IPS-11a (cell line): Measurements from ENCODE around the gene ZNF280B.
"Not testable (repeated sequence)": the region's sequence is repeated elsewhere in the genome, so short reads cannot be mapped to it uniquely, and the experiment has no call there.

Source experiments
- H3K4me3 ChIP-seq: one replicate; pipeline ENCODE4 v1.5.1; 2013; ENCODE audit warnings: low read depth, low read length, control low read depth

The ZNF280B gene

DNA sequence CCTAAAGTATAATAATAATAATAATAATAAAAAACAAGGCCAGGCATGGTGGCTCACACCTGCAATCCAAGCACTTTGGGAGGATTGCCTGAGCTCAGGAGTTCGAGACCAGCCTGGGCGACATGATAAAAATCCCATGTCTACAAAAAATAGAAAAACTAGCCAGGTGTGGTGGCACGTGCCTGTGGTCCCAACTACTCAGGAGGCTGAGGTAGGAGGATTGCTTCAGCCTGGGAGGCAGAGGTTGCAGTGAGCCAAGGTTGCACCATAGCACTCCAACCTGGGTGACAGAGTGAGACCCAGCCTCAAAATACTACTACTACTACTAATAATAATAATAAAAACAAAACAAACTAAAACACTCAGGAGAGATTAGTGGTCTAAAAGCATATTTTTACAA is 27.1 kb upstream of the ZNF280B start:
- H3K4me3 ChIP-seq = no peak overlapping the region

DNA sequence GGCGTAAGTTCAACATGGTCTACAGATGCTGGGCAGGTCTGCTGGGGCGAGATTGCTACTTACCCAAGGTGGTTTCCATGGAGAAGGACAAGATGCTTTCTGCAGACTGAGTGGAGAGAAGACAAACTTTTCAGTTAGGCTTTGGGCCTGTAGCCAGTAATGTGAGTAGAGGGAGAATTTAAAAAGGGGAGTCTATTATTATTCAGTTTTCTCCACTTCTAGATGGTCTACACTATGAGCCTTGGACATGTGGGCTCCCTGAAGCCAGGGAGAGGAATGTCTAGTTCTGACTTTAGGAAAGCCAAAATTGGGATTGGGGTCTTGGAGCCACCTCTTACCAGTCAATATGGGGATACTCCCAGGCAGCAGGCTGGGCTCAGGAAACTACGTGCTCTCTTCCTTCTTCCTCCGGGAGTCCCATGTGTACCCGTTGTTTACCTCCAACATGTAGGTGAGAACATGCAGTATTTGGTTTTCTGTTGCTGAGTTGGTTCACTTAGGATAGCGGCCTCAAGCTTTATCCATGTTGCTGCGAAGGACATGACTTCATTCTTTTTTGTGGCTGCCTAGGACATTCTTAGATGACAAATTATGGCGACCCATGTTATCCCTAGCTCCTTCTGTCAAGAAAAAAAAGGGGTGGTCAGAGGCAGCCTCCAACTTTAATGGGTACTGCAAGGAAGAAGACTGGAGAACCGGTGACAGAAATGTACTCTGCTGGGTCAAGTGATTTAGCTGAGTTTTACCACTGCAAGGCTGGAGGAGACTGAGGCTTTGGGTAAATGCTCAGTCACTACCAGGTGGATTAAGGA is 26.3 kb upstream of the ZNF280B start:
- no peak overlapping the region for H3K4me3 ChIP-seq

DNA sequence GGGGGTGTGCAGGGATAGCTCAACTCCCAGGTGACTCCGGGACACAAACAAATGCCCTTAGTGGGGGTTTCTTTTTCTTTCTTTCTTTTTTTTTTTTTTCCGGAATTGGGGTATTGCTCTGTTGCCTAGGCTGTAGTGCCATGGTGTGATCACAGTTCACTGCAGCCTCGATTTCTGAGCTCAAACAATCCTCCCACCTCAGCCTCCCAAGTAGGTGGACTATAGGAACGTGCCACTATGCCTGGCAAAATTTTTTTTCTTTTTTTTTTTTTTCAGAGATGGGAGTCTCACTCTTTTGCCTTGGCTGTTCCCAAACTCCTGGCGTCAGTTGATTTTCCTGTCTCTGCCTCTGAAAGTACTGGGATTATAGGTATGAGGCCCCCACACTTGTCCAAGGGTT is 25.3 kb upstream of the ZNF280B start:
- H3K4me3 ChIP-seq = no peak overlapping the region

DNA sequence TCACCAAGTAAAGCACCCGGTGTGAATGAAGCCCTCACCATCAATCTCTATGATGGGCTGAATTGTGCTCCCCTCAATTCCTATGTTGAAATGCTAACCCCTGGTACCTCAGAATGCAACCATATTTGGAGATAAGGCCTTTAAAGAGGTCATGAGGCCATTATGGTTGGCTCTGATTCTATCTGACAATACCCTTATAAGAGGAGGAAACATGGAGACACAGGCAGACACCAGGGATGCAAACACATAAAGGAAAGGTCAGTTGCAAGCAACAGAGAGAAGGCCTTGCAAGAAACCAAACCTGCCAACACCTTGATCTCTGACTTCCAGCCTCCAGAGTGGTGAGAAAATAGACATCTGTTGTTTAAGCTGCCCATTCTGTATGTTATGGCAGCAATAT is 24.9 kb upstream of the ZNF280B start:
- no peak overlapping the region for H3K4me3 ChIP-seq

DNA sequence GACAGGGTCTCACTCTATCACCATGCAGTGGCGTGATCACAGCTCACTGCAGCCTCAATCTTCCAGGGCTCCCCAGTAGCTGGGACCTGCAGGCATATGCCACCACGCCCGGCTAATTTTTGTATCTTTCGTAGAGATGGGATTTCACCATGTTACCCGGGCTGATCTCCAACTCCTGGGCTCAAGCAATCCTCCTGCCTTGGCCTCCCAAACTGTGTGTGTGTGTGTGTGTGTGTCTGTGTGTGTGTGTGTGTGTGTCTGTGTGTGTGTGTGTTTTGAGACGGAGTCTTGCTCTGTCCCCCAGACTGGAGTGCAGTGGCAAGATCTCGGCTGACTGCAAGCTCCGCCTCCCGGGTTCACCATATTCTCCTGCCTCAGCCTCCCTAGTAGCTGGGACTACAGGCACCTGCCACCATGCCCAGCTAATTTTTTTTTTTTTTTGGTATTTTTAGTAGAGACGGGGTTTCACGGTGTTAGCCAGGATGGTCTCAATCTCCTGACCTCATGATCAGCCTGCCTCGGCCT is 24.1 kb upstream of the ZNF280B start:
- H3K4me3 ChIP-seq = not testable (repeated sequence)

DNA sequence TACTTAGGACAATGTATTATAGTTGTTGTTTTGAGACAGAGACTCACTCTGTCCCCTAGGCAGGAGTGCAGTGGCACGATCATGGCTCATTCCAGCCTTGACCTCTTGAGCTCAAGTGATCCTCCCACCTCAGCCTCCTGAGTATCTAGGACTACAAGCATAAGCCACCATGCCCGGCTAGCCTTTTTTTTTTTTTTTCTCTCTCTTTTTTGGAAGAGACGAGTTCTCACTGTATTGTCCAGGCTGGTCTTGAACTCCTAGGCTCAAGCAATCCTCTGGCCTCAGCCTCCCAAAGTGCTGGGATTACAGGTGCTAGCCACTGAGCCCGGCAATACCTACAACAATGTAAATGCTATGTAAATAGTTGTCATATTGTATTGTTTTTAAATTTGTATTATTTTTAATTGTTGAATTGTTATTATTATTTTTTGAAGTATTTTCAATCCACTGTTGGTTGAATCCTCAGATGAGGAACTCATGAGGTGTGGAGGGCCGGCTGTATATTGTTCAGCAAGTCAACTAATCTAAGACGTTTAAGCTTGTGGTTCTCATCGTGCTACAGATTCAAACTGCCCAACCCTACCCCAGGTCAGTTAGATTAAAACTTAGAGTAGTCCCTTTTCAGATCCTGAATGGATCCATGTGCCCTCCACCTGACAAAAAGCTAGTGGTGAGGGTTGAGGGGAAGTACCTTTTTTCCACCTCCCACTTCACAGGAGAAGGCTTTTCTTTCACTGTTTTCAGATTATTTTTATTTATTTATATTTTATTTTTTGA is 23.4 kb upstream of the ZNF280B start:
- no peak overlapping the region for H3K4me3 ChIP-seq

DNA sequence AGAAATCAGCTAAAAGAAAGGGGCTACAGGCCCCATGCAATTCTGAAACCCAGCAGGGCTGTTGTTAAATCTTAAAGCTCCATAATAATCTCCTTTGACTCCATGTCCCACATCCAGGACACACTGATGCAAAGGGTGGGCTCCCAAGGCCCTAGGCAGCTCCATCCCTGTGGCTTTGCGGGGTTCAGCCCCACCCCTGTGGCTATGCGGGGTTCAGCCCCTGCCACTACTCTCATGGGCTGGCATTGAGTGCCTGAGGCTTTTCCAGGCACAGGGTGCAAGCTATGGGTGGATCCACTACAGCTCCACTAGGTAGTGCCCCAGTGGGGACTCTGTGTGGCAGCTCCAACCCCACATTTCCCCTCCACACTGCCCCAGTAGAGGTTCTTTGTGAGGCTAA is 20.2 kb upstream of the ZNF280B start:
- H3K4me3 ChIP-seq = no peak overlapping the region

DNA sequence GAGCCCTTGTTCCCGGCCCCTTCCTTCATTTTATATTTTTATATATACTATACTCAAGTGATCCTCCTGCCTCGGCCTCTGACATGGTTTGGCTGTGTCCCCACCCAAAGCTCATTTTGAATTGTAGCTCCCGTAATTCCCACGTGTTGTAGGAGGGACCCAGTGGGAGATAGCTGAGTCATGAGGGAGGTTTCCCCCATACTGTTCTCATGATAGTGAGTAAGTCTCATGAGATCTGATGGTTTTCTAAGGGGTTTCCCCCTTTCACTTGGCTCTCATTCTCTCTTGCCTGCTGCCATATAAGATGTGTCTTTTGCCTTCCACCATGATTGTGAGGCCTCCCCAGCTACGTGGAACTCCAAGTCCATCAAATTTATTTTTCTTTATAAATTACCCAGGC is 18.8 kb upstream of the ZNF280B start:
- H3K4me3 ChIP-seq = no peak overlapping the region

DNA sequence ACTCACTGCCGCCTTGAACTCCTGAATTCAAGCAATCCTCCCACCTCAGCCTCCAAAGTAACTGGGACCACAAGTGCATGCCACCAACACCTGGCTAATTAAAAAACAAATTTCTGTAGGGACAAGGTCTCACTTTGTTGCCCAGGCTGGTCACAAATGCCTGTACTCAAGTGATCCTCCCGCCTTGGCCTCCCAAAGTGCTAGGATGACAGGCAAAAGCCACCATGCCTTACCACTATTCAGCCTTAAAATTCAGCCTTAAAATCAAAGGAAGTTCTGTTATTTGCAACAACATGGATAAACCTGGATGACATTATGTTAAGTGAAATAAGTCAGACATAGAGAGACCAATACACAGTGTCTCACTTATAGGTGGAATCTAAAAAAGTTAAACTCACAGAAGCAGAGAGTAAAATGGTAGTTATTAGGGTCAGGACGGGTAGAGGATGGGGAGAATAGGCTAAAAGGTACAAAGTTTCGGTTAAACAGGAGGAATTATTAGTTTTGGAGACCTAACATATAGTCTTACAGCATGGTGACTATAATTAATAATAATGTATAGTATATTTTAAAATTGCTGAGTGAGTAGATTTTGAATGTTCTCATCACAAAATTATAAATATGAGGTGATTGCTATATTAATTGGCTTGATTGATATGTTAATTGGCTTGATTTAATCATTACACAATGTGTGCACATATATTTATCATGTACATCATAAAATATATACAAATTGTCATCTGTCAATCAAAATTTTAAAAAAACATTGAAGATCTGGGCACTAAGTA is 17.8 kb upstream of the ZNF280B start:
- H3K4me3 ChIP-seq = no peak overlapping the region

DNA sequence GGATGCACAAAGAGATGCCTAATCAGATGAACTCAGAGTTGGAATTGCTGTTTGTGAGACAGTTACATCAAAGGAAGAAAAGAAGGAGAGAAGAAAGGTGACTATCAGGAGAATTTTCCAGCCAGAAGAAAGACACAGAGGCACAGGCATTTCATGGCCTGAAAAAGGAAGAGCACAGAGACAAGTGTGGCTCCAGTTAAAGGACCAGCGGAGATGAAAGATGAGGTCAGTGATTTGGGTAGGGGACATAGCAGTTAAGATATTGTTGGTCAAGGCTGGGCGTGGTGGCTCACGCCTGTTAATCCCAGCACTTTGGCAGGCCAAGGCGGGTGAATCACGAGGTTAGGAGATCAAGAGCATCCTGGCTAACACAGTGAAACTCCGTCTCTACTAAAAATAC is 15.0 kb upstream of the ZNF280B start:
- H3K4me3 ChIP-seq = no peak overlapping the region

DNA sequence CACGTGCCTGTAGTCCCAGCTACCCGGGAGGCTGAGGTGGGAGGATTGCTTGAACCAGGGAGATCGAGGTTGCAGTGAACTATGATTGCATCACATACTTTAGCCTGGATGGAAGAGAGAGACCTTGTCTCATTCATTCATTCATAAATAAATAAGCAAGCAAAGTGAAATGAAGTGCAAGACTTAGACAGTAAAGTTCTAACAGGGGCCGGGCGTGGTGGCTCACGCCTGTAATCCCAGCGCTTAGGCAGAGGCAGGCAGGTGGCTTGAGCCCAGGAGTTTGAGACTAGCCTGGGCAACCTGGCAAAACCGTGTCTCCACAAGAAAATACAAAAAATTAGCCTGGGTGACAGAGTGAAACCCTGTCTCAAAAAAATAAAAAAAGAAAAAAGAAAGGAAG is 13.1 kb upstream of the ZNF280B start:
- H3K4me3 ChIP-seq = no peak overlapping the region

DNA sequence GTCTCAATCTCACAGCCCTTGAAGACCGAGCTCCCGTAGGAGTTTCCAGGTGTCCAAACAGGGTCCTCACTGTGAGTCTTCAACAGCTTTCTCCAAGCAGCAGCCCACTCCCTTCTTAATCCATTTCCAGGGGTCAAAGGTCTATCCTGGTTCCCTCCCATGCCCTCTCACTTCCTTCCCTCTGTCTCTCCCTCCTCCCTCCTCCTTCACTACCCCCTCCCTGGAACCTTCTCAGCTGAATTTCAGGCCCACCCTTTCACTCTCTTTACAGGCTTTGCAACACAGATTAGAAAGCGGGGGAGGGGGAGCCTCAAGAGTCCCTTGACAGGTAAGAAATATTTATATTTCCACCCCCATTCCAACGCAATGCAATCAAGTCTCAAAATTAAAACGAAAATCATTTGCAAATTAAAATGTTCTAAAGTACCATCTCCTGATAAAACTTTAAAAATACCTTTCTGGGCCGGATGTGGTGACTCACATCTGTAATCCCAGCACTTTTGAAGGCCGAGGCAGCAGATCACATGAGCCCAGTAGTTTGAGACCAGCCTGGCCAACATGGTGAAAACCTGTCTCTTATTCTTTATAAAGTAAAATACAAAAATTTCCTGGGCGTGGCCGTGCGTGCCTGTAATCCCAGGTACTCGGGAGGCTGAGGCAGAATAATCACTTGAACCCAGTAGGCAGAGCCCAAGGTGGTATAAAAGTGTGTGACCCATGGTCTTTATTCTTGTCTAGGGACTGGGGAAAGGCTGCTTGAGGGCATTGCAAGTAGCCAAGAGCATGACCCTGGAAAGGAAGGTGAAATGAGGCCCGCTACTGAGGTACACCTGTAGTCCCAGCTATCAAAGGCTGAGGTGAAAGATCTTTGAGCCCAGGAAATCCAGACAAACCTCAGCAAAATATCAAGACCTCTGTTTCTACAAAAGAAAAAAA is 12.4 kb upstream of the ZNF280B start:
- H3K4me3 ChIP-seq = no peak overlapping the region

DNA sequence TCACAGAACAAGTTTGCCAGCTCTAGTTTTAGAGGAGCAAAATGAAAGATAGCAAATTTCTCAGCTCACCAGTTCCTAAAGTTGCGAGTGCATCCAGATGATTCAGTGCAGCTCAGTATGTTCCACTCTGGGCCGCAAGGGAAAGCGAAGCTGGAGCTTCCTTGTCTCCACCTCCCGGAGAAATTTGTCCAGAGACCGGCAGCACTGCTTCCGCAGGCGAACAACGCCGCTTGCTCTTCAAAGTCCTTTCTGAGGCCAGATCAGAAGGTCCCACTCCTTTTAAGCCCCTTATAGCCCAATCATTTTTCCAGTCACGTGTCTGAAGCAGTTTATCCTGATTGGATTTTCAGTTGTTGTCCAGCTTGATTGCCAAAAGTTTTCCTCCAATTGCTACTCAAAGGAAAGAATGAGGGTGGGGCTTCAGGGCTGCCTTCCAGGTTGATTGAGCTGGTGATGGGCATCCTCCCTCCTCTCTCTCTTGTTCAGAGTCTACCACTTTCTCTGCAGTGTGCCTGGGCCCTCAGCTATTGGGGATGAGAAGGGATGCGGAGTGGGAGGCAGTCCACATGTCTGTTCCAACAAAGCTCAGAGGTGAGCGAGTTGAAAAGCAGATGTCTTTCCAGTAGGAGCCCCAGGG is 11.6 kb upstream of the ZNF280B start, which contains the start of gene ZNF280A:
TSS of gene ZNF280A (minus strand) at position 251 of the 637 bp plus-strand sequence. CDS start 4,640 bp downstream, outside the sequence.
- no peak within 1 kb of the TSS for H3K4me3 ChIP-seq

DNA sequence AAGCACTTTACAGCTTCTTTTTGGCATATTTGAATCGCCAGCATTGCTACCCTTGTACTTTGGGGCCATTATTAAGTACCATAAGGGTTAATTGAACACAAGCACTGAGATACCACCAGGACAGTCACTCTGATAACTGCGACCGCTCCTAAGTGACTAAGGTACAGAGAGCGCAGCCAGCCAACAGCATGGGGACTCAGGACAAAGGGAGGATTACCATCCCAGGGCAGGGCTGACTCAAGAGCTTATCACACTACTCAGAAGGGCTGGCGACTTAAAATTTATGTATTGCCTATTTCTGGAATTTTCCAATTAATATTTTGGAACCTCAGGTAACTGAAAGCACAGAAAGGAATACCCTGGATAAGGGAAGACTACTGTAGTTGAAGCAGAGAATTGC is 11.0 kb upstream of the ZNF280B start:
- no peak overlapping the region for H3K4me3 ChIP-seq

DNA sequence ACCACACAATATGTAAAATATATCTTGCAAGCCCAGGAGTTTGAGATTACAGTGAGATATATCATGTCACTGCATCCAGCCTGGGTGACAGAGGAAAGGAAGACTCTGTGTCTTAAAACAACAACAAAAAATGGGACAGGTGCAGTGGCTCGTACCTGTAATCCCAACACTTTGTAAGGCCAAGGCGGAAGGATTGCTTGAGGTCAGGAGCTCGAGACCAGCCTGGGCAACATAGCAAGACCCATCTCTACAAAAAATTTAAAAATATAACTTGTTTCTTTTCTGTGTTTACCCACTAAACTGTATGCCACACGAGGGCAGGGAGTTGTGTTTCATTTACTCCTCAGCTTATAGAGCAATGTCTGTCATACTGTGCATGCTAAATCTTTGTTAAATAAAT is 8.4 kb upstream of the ZNF280B start:
- H3K4me3 ChIP-seq = no peak overlapping the region

DNA sequence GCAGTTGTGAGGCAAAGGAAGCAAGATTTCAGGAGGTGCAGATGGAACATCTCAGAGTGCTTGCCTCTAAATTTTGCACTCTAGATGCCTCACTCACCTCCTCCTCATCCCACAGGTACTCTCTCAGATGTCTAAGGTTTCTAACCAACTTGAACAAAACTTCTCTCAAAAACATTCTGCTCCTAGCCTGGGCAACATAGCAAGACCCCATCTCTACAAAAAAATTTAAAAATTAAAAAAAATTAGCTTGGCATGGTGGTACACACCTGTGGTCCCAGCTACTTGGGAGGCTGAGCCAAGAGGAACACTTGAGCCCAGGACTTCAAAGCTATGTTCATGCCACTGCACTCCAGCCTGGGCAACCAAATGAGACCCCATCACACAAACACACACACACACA is 7.3 kb upstream of the ZNF280B start:
- no peak overlapping the region for H3K4me3 ChIP-seq

DNA sequence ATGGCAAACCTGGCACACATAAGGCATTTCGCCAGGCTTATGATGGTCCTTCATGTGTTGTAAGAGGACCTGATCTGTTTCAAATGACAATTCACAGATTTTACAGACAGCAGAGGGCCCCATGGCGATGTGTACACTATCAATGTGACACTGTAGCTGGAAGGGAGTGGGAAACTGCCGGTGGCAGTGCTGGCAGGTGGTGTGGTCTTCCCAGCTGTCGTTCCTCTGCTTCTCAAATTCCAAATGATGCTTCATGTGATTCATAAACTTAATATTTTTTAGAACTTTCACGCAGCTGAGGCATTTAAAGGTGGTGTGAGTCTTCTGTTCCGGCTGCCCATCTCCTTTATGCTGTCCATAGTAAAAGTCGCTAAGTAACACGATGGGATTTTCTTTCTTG is 5.9 kb upstream of the ZNF280B start:
- H3K4me3 ChIP-seq = not testable (repeated sequence)

DNA sequence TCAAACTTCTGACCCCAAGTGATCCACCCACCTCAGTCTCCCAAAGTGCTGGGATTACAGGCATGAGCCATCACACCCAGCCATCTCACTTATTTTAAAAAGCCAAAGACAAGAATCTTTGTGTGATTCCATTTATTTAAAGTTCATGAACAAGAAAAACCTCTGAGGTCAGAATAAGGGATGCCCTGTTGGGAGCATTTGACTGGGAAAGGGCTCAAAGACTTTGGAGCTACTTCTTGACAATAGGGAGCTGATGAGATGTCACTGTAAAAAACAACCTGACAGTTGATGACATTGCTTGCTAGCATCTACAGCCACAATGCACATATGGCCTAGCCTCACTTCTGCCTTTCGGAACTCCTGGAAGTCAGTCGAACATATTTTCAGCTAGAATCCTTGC is 5.1 kb upstream of the ZNF280B start:
- no peak overlapping the region for H3K4me3 ChIP-seq

DNA sequence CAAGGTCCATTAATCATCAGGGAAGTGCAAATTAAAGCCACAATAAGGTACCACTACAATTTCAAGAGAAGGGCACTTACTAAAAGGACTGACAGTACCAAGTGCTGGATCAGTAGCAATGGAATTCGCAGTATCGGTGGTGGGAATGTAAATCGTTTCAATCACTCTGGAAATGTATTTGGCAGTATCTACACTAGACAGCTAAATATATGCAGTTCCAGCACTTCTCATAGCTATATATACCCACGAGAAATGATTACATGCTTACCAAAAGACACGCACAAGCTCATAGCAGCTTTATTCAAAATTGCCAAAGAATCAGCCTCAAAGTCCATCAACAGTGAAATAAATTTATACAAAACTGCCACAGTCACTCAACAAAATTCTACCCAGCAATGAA is 4.4 kb upstream of the ZNF280B start:
- no peak overlapping the region for H3K4me3 ChIP-seq

DNA sequence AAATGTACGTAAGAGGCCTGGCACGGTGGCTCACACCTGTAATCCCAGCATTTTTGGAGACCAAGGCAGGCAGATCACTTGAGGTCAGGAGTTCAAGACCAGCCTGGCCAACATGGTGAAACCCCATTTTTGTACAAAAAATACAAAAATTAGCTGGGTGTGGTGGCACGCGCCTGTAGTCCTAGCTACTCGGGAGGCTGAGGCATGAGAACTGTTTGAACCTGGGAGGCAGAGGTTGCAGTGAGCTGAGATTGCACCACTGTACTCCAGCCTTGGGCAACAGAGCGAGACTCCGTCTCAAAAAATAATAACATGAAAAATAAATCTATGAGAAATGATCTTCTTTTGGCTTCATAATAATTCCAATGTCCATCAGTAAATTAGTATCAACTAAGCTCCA is 2.3 kb upstream of the ZNF280B start:
- not testable (repeated sequence) for H3K4me3 ChIP-seq
